SU-DHL-6 (cell line): ENCODE results near the gene CD1B.
"Not testable (repeated sequence)": the region's sequence is repeated elsewhere in the genome, so short reads cannot be mapped to it uniquely, and the experiment has no call there.

ENCODE experiments used
- CTCF ChIP-seq: fragments of 200-600 bp; sonication (generic); IDR thresholded peaks from one replicate; pipeline ENCODE4 v1.5.1; 2017; ENCODE audit warnings: antibody characterized with exemption, mild to moderate bottlenecking, low read length, moderate library complexity; ENCODE audit not compliant: insufficient read depth, poor library complexity, severe bottlenecking
- EZH2phosphoT487 ChIP-seq: fragments of 200-600 bp; sonication (generic), shearing (Covaris generic); conservative IDR thresholded peaks from 2 replicates; pipeline ENCODE4 v1.6.1; 2018; ENCODE audit warnings: mild to moderate bottlenecking, antibody characterized with exemption, low read length, moderate library complexity, mixed read lengths

- TF ChIP-seq CTCF, EZH2phosphoT487: not testable (repeated sequence)
Measured at GRCh38 chr1:158374101-158374500, 42.8 kb upstream of the CD1B start.
